ENCODE results near the gene CFAP141. TPM values are rescaled to one million over a fixed set of nuclear protein-coding genes. Genes with fewer than 3 reads are reported as not detected.

The CFAP141 gene
- total RNA-seq, result not detected in 2 replicates

- DNase-seq (ENCODE audit: low read depth), result peak; percentile 48
- H3K27me3 ChIP-seq (ENCODE audit: control insufficient read depth, insufficient read depth, low read length), result no peaks in the 10 kb centered on the region
- no peak for FAIRE-seq
- H3K4me3 ChIP-seq (ENCODE audit: low read depth, low read length), result no peak within 1 kb of the TSS
- no peak for TF ChIP-seq CTCF (IDR thresholded peaks at IDR 0.05; ENCODE audit: insufficient read depth, low read length, severe bottlenecking)
- peaks cover 11% of the 10 kb centered on the region for H3K36me3 ChIP-seq (ENCODE audit: control insufficient read depth, insufficient read depth, low read length)
These were observed at the start of gene CFAP141 for GRCh38 chr1:154206196-154206595. Gene CFAP141 (minus strand): TSS chr1:154206333. CDS start chr1:154206307, 26 bp downstream.

- no peak for FAIRE-seq
- Histone ChIP-seq H3K4me3 (ENCODE audit: low read depth, low read length) (no peak overlapping the region), H3K36me3 (ENCODE audit: control insufficient read depth, insufficient read depth, low read length) (peaks cover 32% of the 10 kb centered on the region), H3K27me3 (ENCODE audit: control insufficient read depth, insufficient read depth, low read length) (no peaks in the 10 kb centered on the region)
- TF ChIP-seq CTCF (IDR thresholded peaks at IDR 0.05; ENCODE audit: insufficient read depth, low read length, severe bottlenecking), result no peak
- no peak for DNase-seq (ENCODE audit: low read depth)
These were observed 47.5 kb upstream of the CFAP141 start for GRCh38 chr1:154253671-154254070.

GRCh38 chr1:154241703-154242351 lies 35.7 kb upstream of the CFAP141 start:
- FAIRE-seq, result no peak
- H3K4me3 ChIP-seq (ENCODE audit: low read depth, low read length), result no peak overlapping the region
- no peak for TF ChIP-seq CTCF (IDR thresholded peaks at IDR 0.05; ENCODE audit: insufficient read depth, low read length, severe bottlenecking)
- H3K27me3 ChIP-seq (ENCODE audit: control insufficient read depth, insufficient read depth, low read length), result no peaks in the 10 kb centered on the region
- DNase-seq (ENCODE audit: low read depth), result no peak
- H3K36me3 ChIP-seq (ENCODE audit: control insufficient read depth, insufficient read depth, low read length), result peaks cover 23% of the 10 kb centered on the region

GRCh38 chr1:154240294-154240833 lies 34.2 kb upstream of the CFAP141 start:
- Histone ChIP-seq H3K4me3 (ENCODE audit: low read depth, low read length) (no peak overlapping the region), H3K27me3 (ENCODE audit: control insufficient read depth, insufficient read depth, low read length) (no peaks in the 10 kb centered on the region), H3K36me3 (ENCODE audit: control insufficient read depth, insufficient read depth, low read length) (peaks cover 20% of the 10 kb centered on the region)
- DNase-seq (ENCODE audit: low read depth), result no peak
- TF ChIP-seq CTCF (IDR thresholded peaks at IDR 0.05; ENCODE audit: insufficient read depth, low read length, severe bottlenecking), result no peak
- FAIRE-seq, result no peak

GRCh38 chr1:154239491-154239890 lies 33.4 kb upstream of the CFAP141 start:
- H3K36me3 ChIP-seq (ENCODE audit: control insufficient read depth, insufficient read depth, low read length), result peaks cover 21% of the 10 kb centered on the region
- FAIRE-seq, result no peak
- no peak for TF ChIP-seq CTCF (IDR thresholded peaks at IDR 0.05; ENCODE audit: insufficient read depth, low read length, severe bottlenecking)

More at GRCh38 chr1:154239491-154239890, 33.4 kb upstream of the CFAP141 start:
- Histone ChIP-seq H3K27me3 (ENCODE audit: control insufficient read depth, insufficient read depth, low read length) (no peaks in the 10 kb centered on the region), H3K4me3 (ENCODE audit: low read depth, low read length) (no peak overlapping the region)
- no peak for DNase-seq (ENCODE audit: low read depth)

Measured in bronchial epithelial cell (primary cell).